H9 (cell line): ENCODE data around the gene PCBP1. TPM values are rescaled to one million over a fixed set of nuclear protein-coding genes. Genes with fewer than 3 reads are reported as not detected.

Source experiments
- DNase-seq: peaks from one replicate; pipeline ENCODE4 v3.0.0-alpha.2; 2017
- H2AFZ ChIP-seq: one replicate; pipeline ENCODE4 v1.6.1; 2013; ENCODE audit warnings: mild to moderate bottlenecking, low read length, control low read depth, moderate library complexity
- H2AK5ac ChIP-seq: 2 replicates; pipeline ENCODE4 v1.6.1; 2013; ENCODE audit warnings: low read length, control low read depth, mixed read lengths; ENCODE audit not compliant: insufficient read length
- H2BK120ac ChIP-seq: one replicate; pipeline ENCODE4 v1.6.1; 2013; ENCODE audit warnings: low read depth, mild to moderate bottlenecking, low read length, control low read depth, inconsistent platforms; ENCODE audit not compliant: poor library complexity, severe bottlenecking
- H2BK12ac ChIP-seq: 2 replicates; pipeline ENCODE4 v1.6.1; 2013; ENCODE audit warnings: low read length, control low read depth, mixed read lengths, low read depth; ENCODE audit not compliant: insufficient read length
- H2BK15ac ChIP-seq: 2 replicates; pipeline ENCODE4 v1.6.1; 2013; ENCODE audit warnings: low read depth, low read length, control low read depth
- H2BK20ac ChIP-seq: one replicate; pipeline ENCODE4 v1.6.1; 2013; ENCODE audit warnings: low read depth, mild to moderate bottlenecking, low read length, control low read depth, inconsistent platforms; ENCODE audit not compliant: poor library complexity, severe bottlenecking
- H2BK5ac ChIP-seq: 2 replicates; pipeline ENCODE4 v1.6.1; 2013; ENCODE audit warnings: low read length, control low read depth, mixed read lengths; ENCODE audit not compliant: insufficient read length
- H3K14ac ChIP-seq: 2 replicates; pipeline ENCODE4 v1.6.1; 2013; ENCODE audit warnings: low read length, control low read depth; ENCODE audit not compliant: insufficient read depth
- H3K18ac ChIP-seq: 2 replicates; pipeline ENCODE4 v1.6.1; 2013; ENCODE audit warnings: low read depth, mild to moderate bottlenecking, mixed read lengths, low read length, control low read depth; ENCODE audit not compliant: insufficient read length
- H3K23ac ChIP-seq: 2 replicates; pipeline ENCODE4 v1.6.1; 2013; ENCODE audit warnings: low read length, control low read depth, mixed read lengths, low read depth; ENCODE audit not compliant: insufficient read length
- H3K23me2 ChIP-seq: 2 replicates; pipeline ENCODE4 v1.6.1; 2013; ENCODE audit warnings: low read depth, mild to moderate bottlenecking, mixed read lengths, low read length, control low read depth; ENCODE audit not compliant: insufficient read length, poor library complexity, severe bottlenecking
- H3K27ac ChIP-seq: 2 replicates; pipeline ENCODE4 v1.5.1; 2013; ENCODE audit warnings: low read length, control low read depth, mixed read lengths, low read depth; ENCODE audit not compliant: insufficient read length
- H3K27me3 ChIP-seq: 2 replicates; pipeline ENCODE4 v1.6.1; 2013; ENCODE audit warnings: low read length, control low read depth, inconsistent platforms; ENCODE audit not compliant: insufficient read depth
- H3K4ac ChIP-seq: 2 replicates; pipeline ENCODE4 v1.6.1; 2013; ENCODE audit warnings: low read depth, mild to moderate bottlenecking, control low read depth, inconsistent platforms, low read length, moderate library complexity
- H3K4me1 ChIP-seq: 2 replicates; pipeline ENCODE4 v1.6.1; 2013; ENCODE audit warnings: low read length, control low read depth, inconsistent platforms; ENCODE audit not compliant: insufficient read depth
- H3K4me2 ChIP-seq: 2 replicates; pipeline ENCODE4 v1.6.1; 2013; ENCODE audit warnings: low read length, control low read depth, mixed read lengths; ENCODE audit not compliant: insufficient read length, insufficient read depth
- H3K56ac ChIP-seq: 2 replicates; pipeline ENCODE4 v1.6.1; 2013; ENCODE audit warnings: low read depth, mild to moderate bottlenecking, mixed read lengths, low read length, control low read depth; ENCODE audit not compliant: insufficient read length
- H3K79me1 ChIP-seq: 2 replicates; pipeline ENCODE4 v1.6.1; 2013; ENCODE audit warnings: low read depth, mild to moderate bottlenecking, moderate library complexity, low read length, control low read depth, inconsistent platforms; ENCODE audit not compliant: insufficient read depth, poor library complexity, severe bottlenecking
- H3K79me2 ChIP-seq: 2 replicates; pipeline ENCODE4 v1.6.1; 2013; ENCODE audit warnings: low read length, control low read depth, inconsistent platforms; ENCODE audit not compliant: insufficient read depth
- H3K9ac ChIP-seq: 2 replicates; pipeline ENCODE4 v1.6.1; 2013; ENCODE audit warnings: low read length, control low read depth, mixed read lengths; ENCODE audit not compliant: insufficient read length; ENCODE audit errors: extremely low read depth
- H3K9me3 ChIP-seq: one replicate; pipeline ENCODE4 v1.6.1; 2013; ENCODE audit warnings: low read depth, low read length, inconsistent platforms; ENCODE audit not compliant: control insufficient read depth
- H3T11ph ChIP-seq: one replicate; pipeline ENCODE4 v1.6.1; 2013; ENCODE audit warnings: mild to moderate bottlenecking, low read length, control low read depth, inconsistent platforms
- H4K20me1 ChIP-seq: one replicate; pipeline ENCODE4 v1.6.1; 2013; ENCODE audit not compliant: control insufficient read depth, insufficient read length, insufficient read depth
- H4K5ac ChIP-seq: 2 replicates; pipeline ENCODE4 v1.6.1; 2013; ENCODE audit warnings: low read depth, mild to moderate bottlenecking, mixed read lengths, low read length, control low read depth; ENCODE audit not compliant: insufficient read length
- H4K8ac ChIP-seq: replicated peaks from 2 replicates; pipeline ENCODE4 v1.6.1; 2013; ENCODE audit warnings: low read length, control low read depth, mixed read lengths, low read depth; ENCODE audit not compliant: insufficient read length
- H4K91ac ChIP-seq: 2 replicates; pipeline ENCODE4 v1.6.1; 2013; ENCODE audit warnings: low read depth, mild to moderate bottlenecking, moderate library complexity, mixed read lengths, low read length, control low read depth; ENCODE audit not compliant: insufficient read length
- H3K27ac Mint-ChIP-seq, 3 experiments: 2 replicates in 2 of 3; 3 replicates in 1 of 3; pipeline ENCODE4 v1.8.0; 2020 to 2021; ENCODE audit warnings: mixed read lengths in 3 of 3, mild to moderate bottlenecking in 1 of 3, moderate library complexity in 1 of 3
- H3K27me3 Mint-ChIP-seq: 2 replicates; pipeline ENCODE4 v1.8.0; 2021; ENCODE audit warnings: low read depth, mild to moderate bottlenecking, moderate library complexity, mixed read lengths
- H3K36me3 Mint-ChIP-seq, 3 experiments: 2 replicates in 2 of 3; 3 replicates in 1 of 3; pipeline ENCODE4 v1.8.0; 2020 to 2021; ENCODE audit warnings: low read depth in 3 of 3, mixed read lengths in 3 of 3; ENCODE audit not compliant: insufficient read depth in 1 of 3
- H3K4me1 Mint-ChIP-seq, 2 experiments: 2 replicates each; pipeline ENCODE4 v1.8.0; 2020; ENCODE audit warnings: mixed read lengths in 2 of 2
- H3K4me3 Mint-ChIP-seq, 2 experiments: 2 replicates in 1 of 2; 3 replicates in 1 of 2; pipeline ENCODE4 v1.8.0; 2020 to 2021; ENCODE audit warnings: mild to moderate bottlenecking in 2 of 2, mixed read lengths in 2 of 2, moderate library complexity in 1 of 2
- H3K9me3 Mint-ChIP-seq, 2 experiments: 2 replicates in 1 of 2; 3 replicates in 1 of 2; pipeline ENCODE4 v1.8.0; 2020; ENCODE audit warnings: mild to moderate bottlenecking in 2 of 2, mixed read lengths in 2 of 2, moderate library complexity in 1 of 2
- CTCF ChIP-seq: fragments of 200-600 bp; sonication (generic); conservative IDR thresholded peaks from 3 replicates; pipeline ENCODE4 v1.8.0; 2021; ENCODE audit warnings: antibody characterized with exemption, mild to moderate bottlenecking
- WGBS: extraction: QIAGEN DNeasy Blood & Tissue Kit; methylation state at CpG from one replicate; pipeline ENCODE4 v1.1.7; 2013; ENCODE audit warnings: missing lambda C conversion rate, low lambda C conversion rate, mixed read lengths; ENCODE audit not compliant: insufficient read length; ENCODE audit errors: extremely low coverage; 5-methylcytosine and 5-hydroxymethylcytosine counted together
- total RNA-seq: library from RNA; stranded (reverse); gene quantifications from 2 replicates; pipeline ENCODE4 v1.2.1, GENCODE V29; 2021

Gene PCBP1
- total RNA-seq, 1 experiment from 2014 or later = 457 TPM

DNA sequence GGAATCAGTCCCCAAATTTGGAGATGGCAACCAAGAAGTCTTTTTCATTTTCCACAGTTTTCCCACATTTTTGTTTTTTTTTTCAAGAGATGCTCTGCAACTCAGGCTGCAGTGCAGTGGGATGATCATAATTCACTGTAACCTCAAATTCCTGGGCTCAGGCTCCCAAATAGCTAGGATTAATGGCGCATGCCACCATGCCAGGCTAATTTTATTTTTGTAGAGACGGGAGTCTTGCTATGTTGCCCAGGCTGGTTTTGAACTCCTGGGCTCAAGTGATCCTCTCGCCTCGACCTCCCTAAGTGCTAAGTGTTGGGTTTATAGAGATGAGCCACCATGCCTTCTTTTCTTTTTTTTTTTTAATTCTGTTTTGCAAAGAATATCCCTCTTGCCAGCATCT lies 35.2 kb downstream of the PCBP1 start:
- no peaks in the 10 kb centered on the region; a peak in 2 of 5 replicates for H3K9me3 Mint-ChIP-seq
- H3K79me1 ChIP-seq = no peaks in the 10 kb centered on the region
- TF ChIP-seq CTCF = no peak
- H2BK12ac ChIP-seq = no peak overlapping the region
- H3K18ac ChIP-seq = no peak overlapping the region
- peaks cover 14% of the 10 kb centered on the region; the same call in 1 of the 2 replicates for H3K4me1 ChIP-seq
- H3K4me1 Mint-ChIP-seq = peaks cover 45 to 70% of the 10 kb centered on the region in 2 experiments
- no peak overlapping the region for H2BK15ac ChIP-seq
- H2AFZ ChIP-seq = no peak overlapping the region
- no peak overlapping the region for H3K14ac ChIP-seq
- H3K56ac ChIP-seq = no peak overlapping the region
- no peak for DNase-seq
- no peak overlapping the region for H2BK120ac ChIP-seq
- H4K20me1 ChIP-seq = no peaks in the 10 kb centered on the region
- no peak overlapping the region for H4K91ac ChIP-seq
- H4K8ac ChIP-seq = no peak overlapping the region
- H3K79me2 ChIP-seq = no peaks in the 10 kb centered on the region
- no peak overlapping the region for H3K4me3 Mint-ChIP-seq
- no peak overlapping the region for H2BK20ac ChIP-seq
- H3K27ac Mint-ChIP-seq = peak overlapping the region in 1 of 3 experiments; percentile 99; a peak in 1 of 7 replicates
- no CpG with 5 or more reads among the region's 4 CpGs for WGBS
- H3K4me2 ChIP-seq = no peak overlapping the region
- H3T11ph ChIP-seq = no peak overlapping the region
- H3K27me3 Mint-ChIP-seq = no peaks in the 10 kb centered on the region
- H4K5ac ChIP-seq = no peak overlapping the region
- H3K27me3 ChIP-seq = no peaks in the 10 kb centered on the region
- H3K23me2 ChIP-seq = no peaks in the 10 kb centered on the region
- H2AK5ac ChIP-seq = no peak overlapping the region
- H3K4ac ChIP-seq = no peak overlapping the region
- no peak overlapping the region for H3K23ac ChIP-seq
- no peak overlapping the region for H2BK5ac ChIP-seq
- no peaks in the 10 kb centered on the region for H3K9me3 ChIP-seq
- no peaks in the 10 kb centered on the region; a peak in 2 of 7 replicates for H3K36me3 Mint-ChIP-seq
- H3K9ac ChIP-seq = no peak overlapping the region
- H3K27ac ChIP-seq = no peak overlapping the region
